ENCODE data around the gene TRIM59.
A peak's percentile ranks its signal among the peaks of the same experiment; 100 is the strongest.

Gene TRIM59

DNA sequence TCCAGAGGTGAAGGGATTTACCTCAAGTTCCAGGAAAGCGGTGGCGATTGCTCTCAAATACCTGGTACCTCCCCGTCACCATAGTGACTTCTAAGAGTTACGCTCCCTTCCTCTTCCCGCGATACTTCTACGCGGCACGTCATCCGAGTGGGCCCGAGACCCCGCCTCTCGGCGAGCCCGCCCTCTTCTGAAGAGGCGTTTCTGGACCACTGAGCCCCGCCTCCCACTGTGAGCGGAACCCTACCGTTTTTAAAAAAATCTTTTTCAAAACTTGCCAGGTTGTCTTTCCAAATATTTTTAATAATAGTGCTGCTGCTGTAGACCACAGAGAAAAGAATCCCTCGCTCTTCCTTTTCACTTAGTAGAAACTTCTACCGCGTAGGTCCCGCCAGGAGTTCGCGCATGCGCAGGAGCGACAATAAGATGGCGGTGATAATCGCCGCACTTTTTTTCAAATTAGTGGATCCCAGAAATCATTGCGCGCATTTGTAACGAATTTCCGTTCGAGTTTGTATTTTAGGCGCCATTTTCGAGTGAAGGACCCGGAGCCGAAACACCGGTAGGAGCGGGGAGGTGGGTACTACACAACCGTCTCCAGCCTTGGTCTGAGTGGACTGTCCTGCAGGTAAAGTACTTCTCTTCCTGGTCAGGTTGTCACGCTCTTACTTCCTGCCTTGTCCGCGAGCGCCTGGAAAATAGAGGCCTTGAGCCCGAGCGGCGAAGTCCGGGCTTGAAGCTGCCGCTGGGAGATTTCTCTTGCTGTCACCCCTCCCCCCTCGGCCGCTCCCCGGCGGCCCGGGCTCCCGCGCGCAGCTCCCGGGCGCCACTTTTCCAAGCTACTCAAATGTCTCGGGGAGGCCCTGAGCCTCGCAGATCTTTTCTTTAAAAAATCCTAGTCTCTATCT lies 50.2 kb downstream of the TRIM59 start, which contains the start of the genes IFT80 and SMC4:
Gene IFT80, minus strand, starts transcription at position 101 of the 905 bp plus-strand sequence. CDS start 14,625 bp downstream, outside the sequence.
Gene SMC4, plus strand, starts transcription at position 526 of the 905 bp plus-strand sequence. CDS start 1,177 bp downstream, outside the sequence.
- Histone ChIP-seq H3K27ac (peak within 1 kb of the TSS; percentile 77 to 98 (median 96)), H3K27me3 (no peaks in the 10 kb centered on the region), H4K20me1 (peaks cover 0 to 48% (median 43%) of the 10 kb centered on the region in 11 experiments; a peak in 18 of 22 replicates), H3K9me3 (replicated peaks in 1 of 11) (no peaks in the 10 kb centered on the region), H3K4me3 (peak within 1 kb of the TSS; percentile 82 to 94 (median 92)), H3K36me3 (peaks cover 0 to 37% (median 11%) of the 10 kb centered on the region in 11 experiments; a peak in 12 of 22 replicates), H3K4me1 (peaks cover 12 to 35% (median 26%) of the 10 kb centered on the region in 10 experiments), H3K4me2 (peak within 1 kb of the TSS; percentile 75 to 94 (median 88)), H3K9ac (peak within 1 kb of the TSS; percentile 91 to 98 (median 97))
- no peak for TF ChIP-seq Cebpa-rat (IDR thresholded peaks at IDR 0.05)

DNA sequence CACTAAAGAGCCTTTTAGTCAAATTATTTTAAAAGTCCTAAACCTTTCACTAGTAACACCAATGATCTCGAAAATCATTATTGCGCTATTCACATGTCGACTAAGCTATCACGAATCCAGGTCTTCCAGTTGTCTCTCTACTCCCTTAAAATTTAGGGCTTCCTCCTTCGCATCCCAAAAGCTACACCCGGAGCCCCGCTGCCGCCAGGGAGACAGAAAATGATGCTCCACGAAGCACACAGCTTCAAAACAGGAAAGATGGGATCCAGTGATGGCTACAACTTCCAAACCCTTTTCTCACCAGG lies 50.8 kb downstream of the TRIM59 start:
- Histone ChIP-seq H3K36me3 (peaks cover 0 to 37% (median 6%) of the 10 kb centered on the region in 11 experiments; a peak in 10 of 22 replicates), H3K4me2 (peak overlapping the region; percentile 73 to 94 (median 85)), H3K4me1 (peaks cover 7 to 29% (median 20%) of the 10 kb centered on the region in 10 experiments), H3K9ac (peak overlapping the region; percentile 91 to 98 (median 97)), H4K20me1 (peaks cover 0 to 42% (median 37%) of the 10 kb centered on the region in 11 experiments; a peak in 18 of 22 replicates), H3K4me3 (peak overlapping the region; percentile 82 to 94 (median 92)), H3K27me3 (no peaks in the 10 kb centered on the region), H3K27ac (peak overlapping the region; percentile 77 to 98 (median 96); a peak in 20 of 22 replicates), H3K9me3 (replicated peaks in 1 of 11) (no peaks in the 10 kb centered on the region)
- TF ChIP-seq Cebpa-rat (IDR thresholded peaks at IDR 0.05), result no peak

DNA sequence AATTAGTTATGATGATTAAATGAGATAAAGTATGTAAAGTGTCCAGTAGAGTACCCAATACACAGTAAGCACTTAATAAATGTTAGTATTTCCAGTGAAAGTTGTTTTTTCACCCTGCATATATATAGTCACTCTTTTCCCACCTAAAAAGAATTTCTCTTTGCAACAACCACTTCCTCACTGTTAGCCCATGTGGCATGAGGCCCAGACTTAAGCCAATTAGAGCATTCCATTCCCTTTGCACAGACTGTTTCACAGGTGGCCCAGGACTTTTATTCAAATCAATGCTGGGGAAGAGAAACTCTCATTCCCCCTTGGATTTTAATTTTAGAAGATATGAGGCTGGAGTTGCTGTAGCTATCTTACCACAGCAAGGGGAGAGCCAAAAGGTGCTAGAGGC lies 54.3 kb downstream of the TRIM59 start:
- no peaks in the 10 kb centered on the region for H3K27me3 ChIP-seq
- no peak overlapping the region for H3K4me3 ChIP-seq
- H3K27ac ChIP-seq, result no peak overlapping the region
- H3K4me2 ChIP-seq, result peak overlapping the region in 2 of 11 experiments; percentile 10 to 17; a peak in 1 of 22 replicates
- H4K20me1 ChIP-seq, result peaks cover 0 to 7% (median 2%) of the 10 kb centered on the region in 11 experiments; a peak in 11 of 22 replicates
- TF ChIP-seq Cebpa-rat (IDR thresholded peaks at IDR 0.05), result no peak
- peaks cover 0 to 20% (median 0%) of the 10 kb centered on the region in 11 experiments; a peak in 2 of 22 replicates for H3K36me3 ChIP-seq
- H3K9me3 ChIP-seq (replicated peaks in 1 of 11), result no peaks in the 10 kb centered on the region
- no peak overlapping the region for H3K9ac ChIP-seq
- peaks cover 7 to 18% (median 15%) of the 10 kb centered on the region in 10 experiments for H3K4me1 ChIP-seq

DNA sequence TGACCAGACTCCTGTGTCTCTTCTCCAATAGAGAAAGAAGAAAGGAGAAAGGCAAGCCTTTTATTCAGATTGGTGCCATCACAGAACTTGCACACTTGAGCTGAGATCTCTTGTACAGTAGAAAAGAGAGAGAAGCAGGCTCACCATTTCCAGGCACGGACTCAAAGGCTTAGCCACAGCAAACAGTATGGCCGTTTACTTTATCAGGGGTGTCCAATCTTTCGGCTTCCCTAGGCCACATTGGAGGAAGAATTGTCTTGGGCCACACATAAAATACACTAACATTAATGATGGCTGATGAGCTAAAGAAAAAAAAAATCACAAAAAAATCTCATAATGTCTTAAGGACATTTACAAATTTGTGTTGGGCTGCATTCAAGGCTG lies 55.6 kb downstream of the TRIM59 start:
- no peaks in the 10 kb centered on the region for H3K27me3 ChIP-seq
- H3K9me3 ChIP-seq (replicated peaks in 1 of 11), result 0 out of 22 replicates have a peak, but pooled peaks cover 0 to 6% (median 0%) of the 10 kb centered on the region in 11 experiments
- H4K20me1 ChIP-seq, result no peaks in the 10 kb centered on the region
- H3K9ac ChIP-seq, result no peak overlapping the region
- peaks cover 7 to 18% (median 15%) of the 10 kb centered on the region in 10 experiments for H3K4me1 ChIP-seq
- H3K4me3 ChIP-seq, result no peak overlapping the region
- H3K4me2 ChIP-seq, result no peak overlapping the region
- H3K27ac ChIP-seq, result no peak overlapping the region
- TF ChIP-seq Cebpa-rat (IDR thresholded peaks at IDR 0.05), result no peak
- peaks cover 0 to 20% (median 0%) of the 10 kb centered on the region in 11 experiments; a peak in 2 of 22 replicates for H3K36me3 ChIP-seq

DNA sequence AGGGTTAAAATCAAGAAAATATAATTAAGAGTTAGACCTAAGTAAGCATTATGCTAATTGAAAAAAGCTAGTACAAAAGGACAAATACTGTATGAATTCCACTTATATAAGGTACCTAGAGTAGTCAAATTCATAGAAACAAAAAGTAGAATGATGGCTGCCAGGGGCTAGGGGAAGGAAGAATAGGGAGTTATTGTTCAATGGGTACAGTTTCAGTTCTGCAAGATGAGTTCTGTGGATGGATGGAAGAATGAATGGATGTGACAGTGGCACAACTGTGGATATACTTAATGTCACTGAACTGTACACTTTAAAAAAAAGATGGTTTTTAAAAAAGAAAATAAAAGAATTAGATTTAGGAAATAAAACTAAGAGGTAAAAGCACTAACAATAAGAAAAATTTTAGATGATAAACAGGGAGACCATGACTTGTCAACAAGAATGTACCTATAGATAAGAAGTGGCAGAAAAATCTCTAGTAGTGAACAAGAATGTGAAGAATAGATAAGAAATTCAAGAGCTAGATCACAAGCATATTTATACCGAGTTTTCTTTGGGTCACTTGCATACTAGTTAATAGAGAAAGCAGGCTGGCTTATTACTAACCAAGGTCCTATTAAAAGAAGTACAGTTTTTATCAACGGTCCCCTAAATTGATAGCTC lies 56.1 kb downstream of the TRIM59 start:
- peaks cover 6 to 16% (median 13%) of the 10 kb centered on the region in 10 experiments for H3K4me1 ChIP-seq
- no peaks in the 10 kb centered on the region for H4K20me1 ChIP-seq
- no peak overlapping the region for H3K4me3 ChIP-seq
- H3K4me2 ChIP-seq, result no peak overlapping the region
- no peak for TF ChIP-seq Cebpa-rat (IDR thresholded peaks at IDR 0.05)
- no peak overlapping the region for H3K9ac ChIP-seq
- H3K27me3 ChIP-seq, result no peaks in the 10 kb centered on the region
- H3K9me3 ChIP-seq (replicated peaks in 1 of 11), result 0 out of 22 replicates have a peak, but pooled peaks cover 0 to 6% (median 0%) of the 10 kb centered on the region in 11 experiments
- peaks cover 0 to 20% (median 0%) of the 10 kb centered on the region in 11 experiments; a peak in 2 of 22 replicates for H3K36me3 ChIP-seq
- H3K27ac ChIP-seq, result no peak overlapping the region

DNA sequence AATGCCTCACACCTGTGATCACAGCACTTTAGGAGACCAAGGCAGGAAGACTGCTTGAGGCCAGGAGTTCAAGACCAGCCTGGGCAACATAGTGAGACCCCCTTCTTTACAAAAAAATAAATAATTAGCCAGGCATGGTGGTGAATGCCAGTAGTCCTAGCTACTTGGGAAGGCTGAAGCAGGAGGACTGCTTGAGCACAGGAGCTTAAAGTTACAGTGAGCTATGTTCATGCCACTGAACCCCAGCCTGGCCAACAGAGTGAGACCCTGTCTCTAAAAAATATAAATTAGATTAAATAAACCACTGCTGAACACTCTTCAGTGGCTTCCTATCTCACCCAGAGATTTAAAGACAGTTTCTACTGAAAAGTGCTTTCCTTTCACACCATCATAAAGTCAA lies 56.8 kb downstream of the TRIM59 start:
- Histone ChIP-seq H3K4me1 (peaks cover 0 to 9% (median 6%) of the 10 kb centered on the region in 10 experiments; a peak in 13 of 20 replicates), H3K27me3 (no peaks in the 10 kb centered on the region), H3K27ac (no peak overlapping the region), H3K9me3 (replicated peaks in 1 of 11) (0 out of 22 replicates have a peak, but pooled peaks cover 0 to 6% (median 0%) of the 10 kb centered on the region in 11 experiments), H3K4me3 (no peak overlapping the region), H3K9ac (no peak overlapping the region), H3K4me2 (no peak overlapping the region), H4K20me1 (no peaks in the 10 kb centered on the region), H3K36me3 (peaks cover 0 to 20% (median 0%) of the 10 kb centered on the region in 11 experiments; a peak in 3 of 22 replicates)
- no peak for TF ChIP-seq Cebpa-rat (IDR thresholded peaks at IDR 0.05)

DNA sequence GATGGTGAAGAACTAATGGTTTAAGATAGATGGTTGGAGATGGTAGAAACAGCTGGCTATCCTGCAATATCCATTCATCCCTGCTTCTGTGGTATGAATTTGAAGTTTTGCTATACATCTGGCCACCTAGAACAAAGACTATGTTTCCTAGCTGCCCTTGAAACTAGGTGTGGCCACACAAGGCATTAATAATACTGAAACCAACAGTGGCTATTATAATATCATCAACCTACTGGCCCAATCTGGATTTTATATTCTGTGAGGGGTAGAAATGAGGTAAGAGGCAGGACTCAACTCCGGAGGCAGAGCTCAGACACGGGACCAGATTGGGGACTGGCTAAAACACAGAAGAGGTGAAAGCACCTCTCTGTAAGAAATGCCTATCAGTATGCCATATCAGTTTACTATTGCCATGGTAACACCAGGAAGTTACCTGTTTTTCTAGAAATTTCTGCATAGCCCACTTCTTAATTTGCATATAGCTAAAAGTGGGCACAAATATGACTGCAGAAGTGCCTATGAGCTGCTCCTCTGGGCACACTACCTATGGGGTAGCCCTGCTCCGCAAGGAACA lies 58.9 kb downstream of the TRIM59 start:
- H3K4me2 ChIP-seq, result no peak overlapping the region
- H3K9ac ChIP-seq, result no peak overlapping the region
- H3K9me3 ChIP-seq (replicated peaks in 1 of 11), result 0 out of 22 replicates have a peak, but pooled peaks cover 0 to 6% (median 0%) of the 10 kb centered on the region in 11 experiments
- peaks cover 0 to 20% (median 0%) of the 10 kb centered on the region in 11 experiments; a peak in 3 of 22 replicates for H3K36me3 ChIP-seq
- H4K20me1 ChIP-seq, result 0 out of 22 replicates have a peak, but pooled peaks cover 0 to 6% (median 0%) of the 10 kb centered on the region in 11 experiments
- H3K4me1 ChIP-seq, result peaks cover 0 to 5% (median 0%) of the 10 kb centered on the region in 10 experiments; a peak in 1 of 20 replicates
- no peaks in the 10 kb centered on the region for H3K27me3 ChIP-seq
- TF ChIP-seq Cebpa-rat (IDR thresholded peaks at IDR 0.05), result no peak
- no peak overlapping the region for H3K27ac ChIP-seq
- no peak overlapping the region for H3K4me3 ChIP-seq
